Tibial nerve (tissue), 4 donors: ENCODE measurements around the gene ZNF805. TPM values are rescaled to one million over a fixed set of nuclear protein-coding genes. Genes with fewer than 3 reads are reported as not detected.

ENCODE experiments used
- DNase-seq, 2 donors: peaks; one replicate each; pipeline ENCODE4 v3.0.0-alpha.2; 2019; ENCODE audit warnings: low spot score in 2 of 2
- H3K27ac ChIP-seq, 4 donors: fragments of 200-600 bp; sonication (generic) in 3 of 4; one replicate each; pipeline ENCODE4 v1.5.1; 2017 to 2019; ENCODE audit warnings: mild to moderate bottlenecking in 1 of 4
- H3K27me3 ChIP-seq, 2 donors: fragments of 200-600 bp; sonication (generic) in 1 of 2; one replicate each; pipeline versions ENCODE4 v1.5.1 to v1.6.0; 2017 to 2019
- H3K36me3 ChIP-seq, 3 donors: fragments of 200-600 bp; sonication (generic); one replicate each; pipeline ENCODE4 v1.5.1; 2018 to 2019
- H3K4me1 ChIP-seq, 4 donors: fragments of 200-600 bp; sonication (generic) in 3 of 4; one replicate each; pipeline ENCODE4 v1.5.1; 2017 to 2019
- H3K4me3 ChIP-seq, 4 donors: fragments of 200-600 bp; sonication (generic) in 3 of 4; one replicate each; pipeline ENCODE4 v1.5.1; 2017 to 2019; ENCODE audit warnings: mild to moderate bottlenecking in 1 of 4, moderate library complexity in 1 of 4
- H3K9me3 ChIP-seq, 4 donors: fragments of 200-600 bp; sonication (generic) in 3 of 4; one replicate each; pipeline ENCODE4 v1.5.1; 2017 to 2019
- EP300 ChIP-seq, 2 donors: sonication (generic); formaldehyde crosslinking; IDR thresholded peaks; one replicate each; pipeline ENCODE4 v1.6.1; 2017; ENCODE audit warnings: antibody characterized with exemption in 2 of 2, mild to moderate bottlenecking in 1 of 2
- POLR2A ChIP-seq, 2 donors: fragments of 450-650 bp; IDR thresholded peaks; one replicate each; pipeline ENCODE4 v1.6.1; 2017; ENCODE audit warnings: antibody characterized with exemption in 2 of 2, mild to moderate bottlenecking in 2 of 2, moderate library complexity in 2 of 2
- WGBS, 2 donors: methylation state at CpG; one replicate each; pipeline ENCODE4 v1.1.5; 2018; 5-methylcytosine and 5-hydroxymethylcytosine counted together
- total RNA-seq, 4 donors: library from RNA; depleted of rRNA; stranded (reverse); fragments of >200 nt; gene quantifications; one replicate each; pipeline ENCODE4 v1.1.0, GENCODE V29; 2016
- TF ChIP-seq, protein P1 (sequence below), 5 experiments: fragments of 200-600 bp in 3 of 5; fragments of 450-650 bp in 2 of 5; sonication (generic) in 3 of 5; IDR thresholded peaks; one replicate each; pipeline ENCODE4 v1.5.1; 2016 to 2019; ENCODE audit warnings: antibody characterized with exemption in 5 of 5, mild to moderate bottlenecking in 3 of 5, moderate library complexity in 2 of 5

Gene ZNF805
- total RNA-seq, 4 donors from 2014 or later, result 16.2 to 24.7 (median 20.3) TPM

DNA sequence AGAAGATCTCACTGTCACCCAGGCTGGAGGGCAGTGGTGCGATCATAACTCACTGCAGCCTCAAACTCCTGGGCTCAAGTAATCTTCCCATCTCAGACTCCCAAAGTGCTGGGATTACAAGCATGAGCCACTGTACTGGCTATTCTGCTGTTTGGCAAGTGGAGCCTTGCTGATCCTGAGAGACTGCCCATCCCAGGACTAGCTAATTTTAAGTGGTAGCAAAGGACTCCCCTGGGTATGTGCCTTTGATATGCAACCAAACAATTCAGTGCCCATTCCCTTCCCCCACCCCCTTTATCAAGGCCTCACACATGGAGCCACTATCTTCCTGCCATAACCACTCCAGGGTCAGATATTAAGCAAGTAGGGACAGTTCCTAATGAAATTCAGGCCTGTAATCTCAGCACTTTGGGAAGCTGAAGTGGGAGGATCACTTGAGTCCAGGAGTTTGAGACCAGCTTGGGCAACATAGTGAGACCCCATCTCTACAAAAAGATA, 22.9 kb downstream of the ZNF805 start:
- DNase-seq, result no peak
- H3K9me3 ChIP-seq, result peaks cover 0 to 80% (median 15%) of the 10 kb centered on the region in 4 donors
- TF ChIP-seq EP300 (IDR thresholded peaks at IDR 0.05), result no peak
- TF ChIP-seq POLR2A (IDR thresholded peaks at IDR 0.05), result no peak
- TF ChIP-seq, protein P1, sequence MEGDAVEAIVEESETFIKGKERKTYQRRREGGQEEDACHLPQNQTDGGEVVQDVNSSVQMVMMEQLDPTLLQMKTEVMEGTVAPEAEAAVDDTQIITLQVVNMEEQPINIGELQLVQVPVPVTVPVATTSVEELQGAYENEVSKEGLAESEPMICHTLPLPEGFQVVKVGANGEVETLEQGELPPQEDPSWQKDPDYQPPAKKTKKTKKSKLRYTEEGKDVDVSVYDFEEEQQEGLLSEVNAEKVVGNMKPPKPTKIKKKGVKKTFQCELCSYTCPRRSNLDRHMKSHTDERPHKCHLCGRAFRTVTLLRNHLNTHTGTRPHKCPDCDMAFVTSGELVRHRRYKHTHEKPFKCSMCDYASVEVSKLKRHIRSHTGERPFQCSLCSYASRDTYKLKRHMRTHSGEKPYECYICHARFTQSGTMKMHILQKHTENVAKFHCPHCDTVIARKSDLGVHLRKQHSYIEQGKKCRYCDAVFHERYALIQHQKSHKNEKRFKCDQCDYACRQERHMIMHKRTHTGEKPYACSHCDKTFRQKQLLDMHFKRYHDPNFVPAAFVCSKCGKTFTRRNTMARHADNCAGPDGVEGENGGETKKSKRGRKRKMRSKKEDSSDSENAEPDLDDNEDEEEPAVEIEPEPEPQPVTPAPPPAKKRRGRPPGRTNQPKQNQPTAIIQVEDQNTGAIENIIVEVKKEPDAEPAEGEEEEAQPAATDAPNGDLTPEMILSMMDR (IDR thresholded peaks at IDR 0.05), result no peak
- no peak overlapping the region for H3K27ac ChIP-seq
- no peaks in the 10 kb centered on the region for H3K27me3 ChIP-seq
- peaks cover 0 to 69% (median 0%) of the 10 kb centered on the region in 3 donors for H3K36me3 ChIP-seq
- WGBS, 2 donors, result 100% methylated on average over 1 of the region's 1 CpG
- H3K4me3 ChIP-seq, result no peak overlapping the region
- no peaks in the 10 kb centered on the region for H3K4me1 ChIP-seq

GRCh38 chr19:57267291-57267690, 26.9 kb downstream of the ZNF805 start:
- TF ChIP-seq EP300 (IDR thresholded peaks at IDR 0.05) (no peak), POLR2A (IDR thresholded peaks at IDR 0.05) (no peak)
- TF ChIP-seq, protein P1 (IDR thresholded peaks at IDR 0.05), result no peak
- no peak for DNase-seq
- Histone ChIP-seq H3K36me3 (peaks cover 0 to 51% (median 0%) of the 10 kb centered on the region in 3 donors), H3K4me1 (no peaks in the 10 kb centered on the region), H3K27ac (no peak overlapping the region), H3K9me3 (peaks cover 0 to 44% (median 3%) of the 10 kb centered on the region in 4 donors), H3K4me3 (no peak overlapping the region), H3K27me3 (no peaks in the 10 kb centered on the region)
- 73 to 80% methylated on average over 3 of the region's 3 CpGs for WGBS, 2 donors

- 85 to 93% methylated on average over 4 of the region's 4 CpGs for WGBS, 2 donors
- Histone ChIP-seq H3K4me1 (no peaks in the 10 kb centered on the region), H3K9me3 (peaks cover 0 to 27% (median 3%) of the 10 kb centered on the region in 4 donors), H3K36me3 (peaks cover 0 to 62% (median 0%) of the 10 kb centered on the region in 3 donors), H3K4me3 (no peak overlapping the region), H3K27ac (no peak overlapping the region), H3K27me3 (no peaks in the 10 kb centered on the region)
- TF ChIP-seq POLR2A (IDR thresholded peaks at IDR 0.05) (no peak), EP300 (IDR thresholded peaks at IDR 0.05) (no peak)
- TF ChIP-seq, protein P1 (IDR thresholded peaks at IDR 0.05), result no peak
- no peak for DNase-seq
Measured at GRCh38 chr19:57269515-57270250, 29.3 kb downstream of the ZNF805 start.

DNA sequence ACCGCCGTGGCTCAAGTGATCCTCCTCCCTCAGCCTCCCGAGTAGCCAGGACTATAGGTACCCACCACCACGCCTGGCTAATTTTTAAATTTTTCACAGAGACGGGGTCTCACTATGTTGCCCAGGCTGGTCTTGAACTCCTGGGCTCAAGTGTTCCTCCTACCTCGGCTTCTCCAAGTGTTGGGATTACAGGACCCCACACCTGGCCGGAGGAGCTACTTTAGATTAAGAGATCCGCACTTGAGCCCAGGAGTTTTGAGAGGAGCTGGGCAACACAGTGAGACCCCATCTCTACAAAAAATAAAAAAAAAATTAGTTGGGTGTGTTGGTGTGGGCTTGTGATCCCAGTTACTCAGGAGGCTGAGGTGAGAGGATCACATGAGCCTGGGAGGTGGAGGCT, 30.8 kb downstream of the ZNF805 start:
- Histone ChIP-seq H3K27ac (no peak overlapping the region), H3K36me3 (peaks cover 0 to 61% (median 0%) of the 10 kb centered on the region in 3 donors), H3K9me3 (peaks cover 0 to 13% (median 0%) of the 10 kb centered on the region in 4 donors), H3K4me3 (no peak overlapping the region), H3K27me3 (no peaks in the 10 kb centered on the region), H3K4me1 (no peaks in the 10 kb centered on the region)
- no peak for DNase-seq
- 94 to 95% methylated on average over 8 of the region's 8 CpGs for WGBS, 2 donors
- TF ChIP-seq, protein P1 (IDR thresholded peaks at IDR 0.05), result no peak
- no peak for TF ChIP-seq EP300 (IDR thresholded peaks at IDR 0.05)

GRCh38 chr19:57273014-57273413, 32.6 kb downstream of the ZNF805 start:
- H3K36me3 ChIP-seq, result peaks cover 0 to 60% (median 0%) of the 10 kb centered on the region in 3 donors
- DNase-seq, result no peak
- TF ChIP-seq, protein P1 (IDR thresholded peaks at IDR 0.05), result no peak
- TF ChIP-seq EP300 (IDR thresholded peaks at IDR 0.05) (no peak), POLR2A (IDR thresholded peaks at IDR 0.05) (no peak)
- no peak overlapping the region for H3K27ac ChIP-seq
- no peaks in the 10 kb centered on the region for H3K4me1 ChIP-seq
- 52 to 93% methylated on average over 1 of the region's 1 CpG for WGBS, 2 donors
- H3K27me3 ChIP-seq, result no peaks in the 10 kb centered on the region
- H3K9me3 ChIP-seq, result peaks cover 0 to 4% (median 0%) of the 10 kb centered on the region in 4 donors
- H3K4me3 ChIP-seq, result no peak overlapping the region
